ENCODE measurements around the gene OR1A1. TPM values are rescaled to one million over a fixed set of nuclear protein-coding genes. Genes with fewer than 3 reads are reported as not detected.
"Not testable (repeated sequence)": the region's sequence is repeated elsewhere in the genome, so short reads cannot be mapped to it uniquely, and the experiment has no call there.

Gene OR1A1
- polyA plus RNA-seq, 1 donor from 2014 or later = not detected

DNA sequence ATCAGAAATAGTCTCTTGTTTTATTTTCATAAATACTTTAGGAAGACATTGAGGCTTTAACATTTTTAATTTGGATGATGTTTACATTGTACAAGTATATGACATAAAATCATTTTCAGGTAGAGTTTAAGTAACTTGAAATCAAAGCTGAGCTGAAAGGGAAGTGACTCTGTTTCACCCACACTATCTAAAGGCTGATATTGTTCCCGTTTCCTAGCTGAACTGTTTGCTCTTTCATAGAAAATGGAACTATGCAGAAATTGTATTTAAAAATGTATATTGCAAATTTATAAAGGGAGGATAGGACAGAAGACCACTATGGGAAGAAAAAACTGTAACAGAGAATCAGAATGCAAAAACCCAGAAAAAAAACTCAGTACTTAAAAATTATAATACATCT lies 37.4 kb downstream of the OR1A1 start:
- not testable (repeated sequence) for H3K27me3 ChIP-seq (ENCODE audit: insufficient read depth, low read depth, low read length); H3K4me3 ChIP-seq (ENCODE audit: low read length); H3K36me3 ChIP-seq (ENCODE audit: insufficient read depth, low read length); H3K27ac ChIP-seq (ENCODE audit: low read length); H3K9me2 ChIP-seq (ENCODE audit: insufficient read depth, low read length); H3K79me2 ChIP-seq (replicated peaks; ENCODE audit: insufficient read depth, low read length); H2AFZ ChIP-seq (ENCODE audit: low read depth, low read length); H3K9ac ChIP-seq (ENCODE audit: low read length); H3K4me2 ChIP-seq (ENCODE audit: low read length); H4K20me1 ChIP-seq (ENCODE audit: insufficient read depth); H3K9me3 ChIP-seq (ENCODE audit: low read length); H3F3A ChIP-seq (ENCODE audit: insufficient read depth, low read length, poor library complexity, severe bottlenecking)

GRCh38 chr17:3249013-3249412 lies 41.5 kb downstream of the OR1A1 start:
- not testable (repeated sequence) for H3K36me3 ChIP-seq (ENCODE audit: insufficient read depth, low read length); H3K9me2 ChIP-seq (ENCODE audit: insufficient read depth, low read length); H3K27me3 ChIP-seq (ENCODE audit: insufficient read depth, low read depth, low read length); H3K79me2 ChIP-seq (replicated peaks; ENCODE audit: insufficient read depth, low read length); H3K27ac ChIP-seq (ENCODE audit: low read length); H3K9me3 ChIP-seq (ENCODE audit: low read length); H3K4me3 ChIP-seq (ENCODE audit: low read length); H3K4me2 ChIP-seq (ENCODE audit: low read length); H3F3A ChIP-seq (ENCODE audit: insufficient read depth, low read length, poor library complexity, severe bottlenecking); H2AFZ ChIP-seq (ENCODE audit: low read depth, low read length); H4K20me1 ChIP-seq (ENCODE audit: insufficient read depth); H3K9ac ChIP-seq (ENCODE audit: low read length)

- Histone ChIP-seq H3K9ac (ENCODE audit: low read length) (no peak overlapping the region), H3K27me3 (ENCODE audit: insufficient read depth, low read depth, low read length) (no peaks in the 10 kb centered on the region), H3F3A (ENCODE audit: insufficient read depth, low read length, poor library complexity, severe bottlenecking) (no peaks in the 10 kb centered on the region), H3K9me3 (ENCODE audit: low read length) (no peaks in the 10 kb centered on the region), H4K20me1 (ENCODE audit: insufficient read depth) (no peaks in the 10 kb centered on the region), H3K27ac (ENCODE audit: low read length) (no peak overlapping the region), H3K36me3 (ENCODE audit: insufficient read depth, low read length) (no peaks in the 10 kb centered on the region), H3K9me2 (ENCODE audit: insufficient read depth, low read length) (no peaks in the 10 kb centered on the region), H3K79me2 (replicated peaks; ENCODE audit: insufficient read depth, low read length) (no peaks in the 10 kb centered on the region), H3K4me2 (ENCODE audit: low read length) (no peak overlapping the region), H2AFZ (ENCODE audit: low read depth, low read length) (no peak overlapping the region), H3K4me3 (ENCODE audit: low read length) (no peak overlapping the region)
- TF ChIP-seq SMC3 (conservative IDR thresholded peaks at IDR 0.05; ENCODE audit: poor library complexity) = no peak
- TF ChIP-seq RAD21 (conservative IDR thresholded peaks at IDR 0.05) = no peak
- TF ChIP-seq TAF1 (IDR thresholded peaks at IDR 0.05; ENCODE audit: low read depth) = no peak
- TF ChIP-seq, protein P1, sequence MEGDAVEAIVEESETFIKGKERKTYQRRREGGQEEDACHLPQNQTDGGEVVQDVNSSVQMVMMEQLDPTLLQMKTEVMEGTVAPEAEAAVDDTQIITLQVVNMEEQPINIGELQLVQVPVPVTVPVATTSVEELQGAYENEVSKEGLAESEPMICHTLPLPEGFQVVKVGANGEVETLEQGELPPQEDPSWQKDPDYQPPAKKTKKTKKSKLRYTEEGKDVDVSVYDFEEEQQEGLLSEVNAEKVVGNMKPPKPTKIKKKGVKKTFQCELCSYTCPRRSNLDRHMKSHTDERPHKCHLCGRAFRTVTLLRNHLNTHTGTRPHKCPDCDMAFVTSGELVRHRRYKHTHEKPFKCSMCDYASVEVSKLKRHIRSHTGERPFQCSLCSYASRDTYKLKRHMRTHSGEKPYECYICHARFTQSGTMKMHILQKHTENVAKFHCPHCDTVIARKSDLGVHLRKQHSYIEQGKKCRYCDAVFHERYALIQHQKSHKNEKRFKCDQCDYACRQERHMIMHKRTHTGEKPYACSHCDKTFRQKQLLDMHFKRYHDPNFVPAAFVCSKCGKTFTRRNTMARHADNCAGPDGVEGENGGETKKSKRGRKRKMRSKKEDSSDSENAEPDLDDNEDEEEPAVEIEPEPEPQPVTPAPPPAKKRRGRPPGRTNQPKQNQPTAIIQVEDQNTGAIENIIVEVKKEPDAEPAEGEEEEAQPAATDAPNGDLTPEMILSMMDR (IDR thresholded peaks at IDR 0.05; ENCODE audit: poor library complexity, severe bottlenecking) = no peak
- TF ChIP-seq MXI1 (conservative IDR thresholded peaks at IDR 0.05; ENCODE audit: poor library complexity, severe bottlenecking) = no peak
- no peak for TF ChIP-seq EP300 (conservative IDR thresholded peaks at IDR 0.05; ENCODE audit: poor library complexity, severe bottlenecking)
- no peak for TF ChIP-seq POLR2AphosphoS5 (IDR thresholded peaks at IDR 0.05)
- no peak for TF ChIP-seq EZH2 (IDR thresholded peaks at IDR 0.05; ENCODE audit: borderline replicate concordance, insufficient read depth, low read length, poor library complexity, severe bottlenecking)
- no peak for TF ChIP-seq REST (IDR thresholded peaks at IDR 0.05; ENCODE audit: borderline replicate concordance)
Measured at GRCh38 chr17:3256575-3256974, 49.1 kb downstream of the OR1A1 start.
